Thymus (tissue), 11 donors: Measurements from ENCODE around the gene PRG3. TPM values are rescaled to one million over a fixed set of nuclear protein-coding genes. Genes with fewer than 3 reads are reported as not detected.
A peak's percentile ranks its signal among the peaks of the same experiment; 100 is the strongest.

ENCODE experiments used
- DNase-seq, 9 donors: peaks; one replicate each; pipeline ENCODE4 v3.0.0-alpha.2; 2013; ENCODE audit warnings: low spot score in 9 of 9, low read depth in 6 of 9, missing footprints in 1 of 9
- H3K27ac ChIP-seq, 2 donors: one replicate each; pipeline ENCODE4 v1.5.1; 2013; ENCODE audit warnings: control low read depth in 1 of 2, low read depth in 1 of 2, low read length in 1 of 2, mild to moderate bottlenecking in 1 of 2, moderate library complexity in 1 of 2
- H3K27me3 ChIP-seq, 2 donors: one replicate each; pipeline ENCODE4 v1.5.1; 2013; ENCODE audit warnings: low read length in 1 of 2; ENCODE audit not compliant: control insufficient read depth in 2 of 2, insufficient read depth in 1 of 2
- H3K36me3 ChIP-seq, 2 donors: one replicate each; pipeline ENCODE4 v1.5.1; 2013; ENCODE audit warnings: low read length in 1 of 2, mild to moderate bottlenecking in 1 of 2, moderate library complexity in 1 of 2; ENCODE audit not compliant: control insufficient read depth in 2 of 2, insufficient read depth in 2 of 2
- H3K4me1 ChIP-seq, 2 donors: one replicate each; pipeline ENCODE4 v1.5.1; 2013; ENCODE audit warnings: low read length in 2 of 2; ENCODE audit not compliant: control insufficient read depth in 2 of 2, insufficient read depth in 2 of 2
- H3K4me3 ChIP-seq, 2 donors: one replicate each; pipeline ENCODE4 v1.5.1; 2013; ENCODE audit warnings: low read length in 2 of 2, control low read depth in 1 of 2, mild to moderate bottlenecking in 1 of 2
- H3K9me3 ChIP-seq, 2 donors: one replicate each; pipeline ENCODE4 v1.5.1; 2013; ENCODE audit warnings: low read length in 1 of 2, mild to moderate bottlenecking in 1 of 2; ENCODE audit not compliant: control insufficient read depth in 2 of 2, insufficient read depth in 1 of 2
- WGBS: extraction: QIAGEN DNeasy Blood & Tissue Kit; methylation state at CpG from one replicate; pipeline ENCODE4 v1.1.7; 2013; 5-methylcytosine and 5-hydroxymethylcytosine counted together
- polyA plus RNA-seq: library from polyadenylated mRNA; stranded (reverse); fragments of 200-250 nt; gene quantifications from one replicate; pipeline ENCODE4 v1.2.3, GENCODE V29; 2013
- total RNA-seq: library from RNA; stranded (reverse); fragments of 120-200 nt; gene quantifications from one replicate; pipeline ENCODE4 v1.2.4, GENCODE V29; 2013
- donor health status: healthy.

Gene PRG3
- total and polyA plus RNA-seq, 2 donors = 2.5 to 83.9 TPM

- peak in 7 of 9 donors; percentile 30 to 83 (median 61) for DNase-seq
- Histone ChIP-seq H3K4me1 (peaks cover 32 to 40% of the 10 kb centered on the region in 2 donors), H3K27me3 (no peaks in the 10 kb centered on the region), H3K36me3 (peaks cover 22 to 29% of the 10 kb centered on the region in 2 donors), H3K27ac (peak overlapping the region; percentile 54 to 81), H3K9me3 (no peaks in the 10 kb centered on the region), H3K4me3 (peak overlapping the region; percentile 19 to 63)
- 12% methylated on average over 15 of the region's 15 CpGs for WGBS
Observed at GRCh38 chr11:57424792-57425564, 44.0 kb upstream of the PRG3 start.

- WGBS = 83% methylated on average over 9 of the region's 9 CpGs
- H3K27me3 ChIP-seq = no peaks in the 10 kb centered on the region
Observed at GRCh38 chr11:57424137-57424791, 43.3 kb upstream of the PRG3 start.

DNA sequence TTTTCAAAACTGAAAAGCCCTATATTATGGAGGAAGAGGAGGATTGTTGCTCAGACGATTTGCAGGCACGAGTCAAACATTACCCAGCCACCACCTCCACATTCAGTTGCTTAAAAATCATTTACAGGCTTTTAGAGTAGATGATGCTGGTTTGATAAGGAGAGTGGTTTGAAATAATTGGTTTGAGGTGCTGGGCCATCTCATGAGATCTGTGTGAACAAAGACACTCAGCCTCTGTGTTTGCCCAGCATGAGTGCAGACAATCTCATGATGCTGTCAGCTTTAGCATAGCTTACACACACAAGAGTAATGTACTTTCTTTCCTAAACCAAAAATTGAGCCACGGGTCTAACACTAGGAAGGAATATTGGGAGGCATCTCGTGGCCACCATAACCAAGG, 41.7 kb upstream of the PRG3 start:
- Histone ChIP-seq H3K4me3 (no peak overlapping the region), H3K9me3 (no peaks in the 10 kb centered on the region), H3K27ac (no peak overlapping the region), H3K36me3 (peaks cover 32 to 33% of the 10 kb centered on the region in 2 donors), H3K4me1 (peaks cover 32 to 38% of the 10 kb centered on the region in 2 donors), H3K27me3 (no peaks in the 10 kb centered on the region)
- no peak for DNase-seq
- 97% methylated on average over 4 of the region's 4 CpGs for WGBS

More at GRCh38 chr11:57424137-57424791, 43.3 kb upstream of the PRG3 start:
- Histone ChIP-seq H3K4me1 (peaks cover 32 to 40% of the 10 kb centered on the region in 2 donors), H3K4me3 (peak overlapping the region in 1 of 2 donors; percentile 63), H3K36me3 (peaks cover 26 to 29% of the 10 kb centered on the region in 2 donors), H3K27ac (peak overlapping the region; percentile 54 to 81), H3K9me3 (no peaks in the 10 kb centered on the region)
- DNase-seq = no peak

DNA sequence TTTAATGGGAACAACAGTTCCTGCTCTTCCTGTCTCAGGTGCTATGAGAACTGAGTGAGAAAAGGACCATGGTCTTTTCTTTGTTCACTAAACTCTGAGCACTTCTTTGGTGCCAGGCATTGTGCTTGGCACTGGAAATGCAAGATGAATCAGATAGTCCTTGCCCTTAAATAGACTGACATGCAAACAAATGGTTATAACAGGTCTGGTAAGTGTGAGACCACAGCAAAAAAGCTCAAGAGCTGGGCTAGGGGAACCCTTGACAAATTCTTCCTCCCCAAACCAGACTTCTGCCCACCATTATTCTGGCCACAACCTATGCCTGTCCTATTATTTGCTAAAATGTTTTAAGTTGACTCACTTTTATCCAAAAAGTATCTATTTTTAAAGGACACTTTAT, 40.9 kb upstream of the PRG3 start:
- DNase-seq = no peak
- H3K27ac ChIP-seq = no peak overlapping the region
- peaks cover 28 to 31% of the 10 kb centered on the region in 2 donors for H3K4me1 ChIP-seq
- H3K36me3 ChIP-seq = peaks cover 40 to 41% of the 10 kb centered on the region in 2 donors
- H3K9me3 ChIP-seq = no peaks in the 10 kb centered on the region
- H3K4me3 ChIP-seq = no peak overlapping the region
- H3K27me3 ChIP-seq = no peaks in the 10 kb centered on the region

DNA sequence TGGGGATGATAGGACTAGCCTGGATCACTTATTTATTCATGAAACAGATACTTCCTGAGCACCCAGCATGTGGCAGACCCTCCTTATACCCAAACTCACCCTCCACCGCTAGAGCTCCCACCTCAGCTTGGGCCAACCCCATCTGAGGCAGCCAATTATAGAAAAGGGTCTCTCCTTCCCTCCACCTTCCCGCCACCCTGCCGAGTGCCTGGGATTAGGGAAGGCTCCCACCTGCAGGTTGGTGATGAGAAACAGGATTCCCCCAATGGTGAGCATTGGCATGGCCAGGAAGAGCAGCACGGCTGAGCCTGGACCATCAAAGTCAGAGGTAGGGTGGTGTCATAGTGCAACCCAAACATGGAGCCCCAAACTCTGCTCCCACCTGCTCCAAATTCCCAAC, 40.1 kb upstream of the PRG3 start:
- Histone ChIP-seq H3K27me3 (no peaks in the 10 kb centered on the region), H3K4me3 (no peak overlapping the region), H3K4me1 (peaks cover 22 to 24% of the 10 kb centered on the region in 2 donors), H3K27ac (no peak overlapping the region), H3K36me3 (peaks cover 48% of the 10 kb centered on the region in 2 donors), H3K9me3 (no peaks in the 10 kb centered on the region)
- WGBS = 98% methylated on average over 4 of the region's 4 CpGs
- no peak for DNase-seq

DNA sequence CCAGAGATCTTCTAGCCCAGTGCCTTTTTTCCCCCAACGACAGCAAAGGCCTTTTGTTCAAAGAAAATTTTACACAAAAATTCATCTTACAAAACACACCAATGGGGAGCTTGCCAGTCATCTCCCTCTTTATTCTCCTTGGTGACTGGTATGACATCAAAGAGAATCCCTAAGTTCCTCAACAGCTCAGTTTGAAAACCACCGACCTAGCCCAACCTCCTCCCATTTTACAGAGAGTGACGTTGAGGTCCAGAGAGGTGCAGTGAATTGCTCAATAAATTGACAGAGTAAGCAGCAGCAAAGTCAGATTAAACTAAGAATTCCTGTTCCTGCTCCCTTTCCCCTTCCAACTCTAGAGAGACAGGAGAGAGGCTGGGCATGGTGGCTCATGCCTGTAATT, 38.2 kb upstream of the PRG3 start:
- H3K36me3 ChIP-seq = peaks cover 60 to 66% of the 10 kb centered on the region in 2 donors
- no peaks in the 10 kb centered on the region for H3K9me3 ChIP-seq
- H3K27ac ChIP-seq = no peak overlapping the region
- no peak overlapping the region for H3K4me3 ChIP-seq
- DNase-seq = no peak
- 95% methylated on average over 3 of the region's 3 CpGs for WGBS
- no peaks in the 10 kb centered on the region for H3K27me3 ChIP-seq
- H3K4me1 ChIP-seq = peaks cover 4 to 5% of the 10 kb centered on the region in 2 donors

DNA sequence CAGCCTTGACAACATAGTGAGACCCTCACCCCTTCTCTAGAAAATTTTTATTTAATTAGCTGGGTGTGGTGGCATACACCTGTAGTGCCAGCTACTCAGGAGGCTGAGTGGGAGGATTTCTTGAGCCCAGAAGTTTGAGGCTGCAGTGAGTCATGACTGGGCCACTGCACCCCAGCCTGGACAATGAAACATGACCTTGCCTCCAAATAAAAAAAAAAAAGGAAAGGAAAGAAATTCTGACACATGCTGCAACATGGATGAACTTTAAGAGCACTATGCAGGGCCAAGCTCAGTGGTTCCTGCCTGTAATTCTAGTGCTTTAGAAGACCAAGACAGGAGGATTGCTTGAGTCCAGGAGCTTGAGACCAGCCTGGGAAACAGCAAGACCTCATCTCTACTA, 37.2 kb upstream of the PRG3 start:
- no peak for DNase-seq
- no peak overlapping the region for H3K27ac ChIP-seq
- H3K36me3 ChIP-seq = peaks cover 63 to 69% of the 10 kb centered on the region in 2 donors
- H3K4me1 ChIP-seq = no peaks in the 10 kb centered on the region
- H3K9me3 ChIP-seq = no peaks in the 10 kb centered on the region
- no peaks in the 10 kb centered on the region for H3K27me3 ChIP-seq
- H3K4me3 ChIP-seq = no peak overlapping the region

- WGBS = 94% methylated on average over 4 of the region's 4 CpGs
- peaks cover 63 to 72% of the 10 kb centered on the region in 2 donors for H3K36me3 ChIP-seq
- no peaks in the 10 kb centered on the region for H3K4me1 ChIP-seq
- DNase-seq = no peak
- H3K9me3 ChIP-seq = no peaks in the 10 kb centered on the region
- H3K27ac ChIP-seq = no peak overlapping the region
- H3K4me3 ChIP-seq = no peak overlapping the region
- no peaks in the 10 kb centered on the region for H3K27me3 ChIP-seq
Observed at GRCh38 chr11:57417056-57417455, 36.1 kb upstream of the PRG3 start.

- Histone ChIP-seq H3K4me3 (no peak overlapping the region), H3K4me1 (no peaks in the 10 kb centered on the region), H3K27me3 (no peaks in the 10 kb centered on the region), H3K36me3 (peaks cover 62 to 68% of the 10 kb centered on the region in 2 donors), H3K27ac (no peak overlapping the region), H3K9me3 (no peaks in the 10 kb centered on the region)
- 97% methylated on average over 3 of the region's 3 CpGs for WGBS
- no peak for DNase-seq
Observed at GRCh38 chr11:57416436-57416835, 35.5 kb upstream of the PRG3 start.
